ENCODE data around the gene PDE4C. TPM values are rescaled to one million over a fixed set of nuclear protein-coding genes. Genes with fewer than 3 reads are reported as not detected.
"Not testable (repeated sequence)": the region's sequence is repeated elsewhere in the genome, so short reads cannot be mapped to it uniquely, and the experiment has no call there.

PDE4C gene
- total RNA-seq, 1 donor from 2014 or later: 1.4 TPM

DNA sequence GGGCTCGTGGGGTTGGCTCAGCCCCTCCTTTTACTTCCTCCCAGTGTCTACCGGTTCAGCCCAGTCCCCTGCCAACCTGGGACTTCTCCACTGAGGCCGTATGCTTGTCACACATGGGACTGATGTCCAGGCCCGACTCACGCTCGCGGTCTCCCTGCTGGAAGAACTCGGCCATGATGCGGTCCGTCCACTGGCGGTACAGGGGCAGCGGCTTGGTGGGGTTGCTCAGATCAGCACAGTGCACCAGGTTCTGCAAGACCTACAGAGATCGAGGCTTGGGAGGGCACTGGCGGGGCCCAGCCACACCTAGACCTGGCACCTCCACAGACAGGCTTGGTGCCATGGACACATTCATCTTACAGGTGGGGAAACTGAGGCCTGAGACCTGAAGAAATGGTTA, 14.6 kb downstream of the PDE4C start:
- TF ChIP-seq, protein P1, sequence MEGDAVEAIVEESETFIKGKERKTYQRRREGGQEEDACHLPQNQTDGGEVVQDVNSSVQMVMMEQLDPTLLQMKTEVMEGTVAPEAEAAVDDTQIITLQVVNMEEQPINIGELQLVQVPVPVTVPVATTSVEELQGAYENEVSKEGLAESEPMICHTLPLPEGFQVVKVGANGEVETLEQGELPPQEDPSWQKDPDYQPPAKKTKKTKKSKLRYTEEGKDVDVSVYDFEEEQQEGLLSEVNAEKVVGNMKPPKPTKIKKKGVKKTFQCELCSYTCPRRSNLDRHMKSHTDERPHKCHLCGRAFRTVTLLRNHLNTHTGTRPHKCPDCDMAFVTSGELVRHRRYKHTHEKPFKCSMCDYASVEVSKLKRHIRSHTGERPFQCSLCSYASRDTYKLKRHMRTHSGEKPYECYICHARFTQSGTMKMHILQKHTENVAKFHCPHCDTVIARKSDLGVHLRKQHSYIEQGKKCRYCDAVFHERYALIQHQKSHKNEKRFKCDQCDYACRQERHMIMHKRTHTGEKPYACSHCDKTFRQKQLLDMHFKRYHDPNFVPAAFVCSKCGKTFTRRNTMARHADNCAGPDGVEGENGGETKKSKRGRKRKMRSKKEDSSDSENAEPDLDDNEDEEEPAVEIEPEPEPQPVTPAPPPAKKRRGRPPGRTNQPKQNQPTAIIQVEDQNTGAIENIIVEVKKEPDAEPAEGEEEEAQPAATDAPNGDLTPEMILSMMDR (IDR thresholded peaks at IDR 0.05; ENCODE audit: unreplicated experiment): no peak
- peaks cover 7% of the 10 kb centered on the region for H3K27me3 Mint-ChIP-seq (ENCODE audit: low read depth)
- no peaks in the 10 kb centered on the region for H3K36me3 Mint-ChIP-seq
- peaks cover 6% of the 10 kb centered on the region for H3K4me1 Mint-ChIP-seq
- no peak overlapping the region for H3K27ac Mint-ChIP-seq
- H3K9me3 Mint-ChIP-seq: no peaks in the 10 kb centered on the region
- no peak for DNase-seq (ENCODE audit: low spot score in 2 of 2, unreplicated experiment in 2 of 2)
- no peak overlapping the region for H3K4me3 Mint-ChIP-seq

DNA sequence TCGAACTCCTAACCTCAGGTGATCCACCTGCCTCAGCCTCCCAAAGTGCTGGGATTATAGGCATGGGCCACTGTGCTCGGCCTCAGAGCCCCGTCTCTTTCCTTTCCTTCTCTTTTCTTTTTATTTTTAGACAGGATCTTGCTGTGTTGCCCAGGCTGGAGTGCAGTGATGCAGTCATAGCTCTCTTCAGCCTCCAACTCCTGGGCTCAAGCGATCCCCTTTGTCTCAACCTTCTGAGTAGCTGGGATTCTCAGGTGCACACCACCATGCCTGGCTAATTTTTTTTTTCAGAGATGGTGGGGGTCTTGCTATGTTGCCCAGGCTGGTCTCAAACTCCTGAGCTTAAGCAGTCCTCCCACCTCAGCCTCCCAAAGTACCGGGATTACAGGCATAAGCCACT, 16.3 kb downstream of the PDE4C start:
- not testable (repeated sequence) for H3K27me3 Mint-ChIP-seq (ENCODE audit: low read depth); H3K4me3 Mint-ChIP-seq; H3K9me3 Mint-ChIP-seq; H3K36me3 Mint-ChIP-seq; H3K4me1 Mint-ChIP-seq; DNase-seq (ENCODE audit: low spot score in 2 of 2, unreplicated experiment in 2 of 2); H3K27ac Mint-ChIP-seq

DNA sequence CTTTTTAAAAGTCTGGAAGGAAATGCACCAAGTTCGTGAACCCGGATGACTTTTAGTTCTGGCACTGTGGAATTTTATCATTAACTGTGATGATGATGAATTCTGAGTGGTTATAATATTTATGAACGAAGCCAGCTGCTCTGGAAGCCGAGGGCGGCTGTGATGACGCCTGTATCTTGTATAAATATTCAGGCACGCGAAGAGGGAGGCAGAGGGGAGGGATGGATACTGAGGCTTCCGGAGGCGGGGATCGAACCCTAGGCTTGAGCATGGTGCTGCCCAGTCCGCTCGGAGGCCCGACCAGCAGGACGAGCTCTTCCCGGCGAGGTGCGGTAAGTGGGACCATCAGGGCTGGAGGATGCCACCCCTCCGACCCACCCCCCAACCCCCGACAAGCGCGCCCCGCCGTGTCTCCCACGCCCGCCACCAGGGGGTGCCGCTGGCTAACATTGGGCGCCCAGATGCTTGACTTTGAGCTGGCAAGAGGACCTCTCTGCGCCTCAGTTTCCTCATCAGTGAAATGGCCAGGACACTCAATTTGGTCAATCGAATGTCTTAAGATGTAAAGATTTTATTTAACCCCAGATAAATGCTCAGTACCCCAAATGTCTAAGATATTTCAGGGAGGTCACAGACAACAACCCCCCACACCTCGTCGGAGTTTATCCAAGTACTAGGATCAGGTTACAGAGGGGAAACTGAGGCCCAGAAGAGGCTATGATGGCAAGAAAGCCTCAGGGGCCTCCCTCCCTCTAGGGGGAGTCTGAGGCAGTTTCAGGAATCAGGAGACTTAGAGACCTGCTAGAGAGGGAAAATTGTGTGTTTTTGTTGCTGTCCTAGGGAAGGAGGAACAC, 17.9 kb downstream of the PDE4C start:
- Mint-ChIP-seq H3K27ac (peak overlapping the region; percentile 25), H3K36me3 (no peaks in the 10 kb centered on the region), H3K4me3 (no peak overlapping the region), H3K4me1 (peaks cover 13% of the 10 kb centered on the region), H3K27me3 (ENCODE audit: low read depth) (peaks cover 7% of the 10 kb centered on the region), H3K9me3 (no peaks in the 10 kb centered on the region)
- DNase-seq (ENCODE audit: low spot score in 2 of 2, unreplicated experiment in 2 of 2): no peak
- TF ChIP-seq, protein P1 (IDR thresholded peaks at IDR 0.05; ENCODE audit: unreplicated experiment): peak; percentile 56

DNA sequence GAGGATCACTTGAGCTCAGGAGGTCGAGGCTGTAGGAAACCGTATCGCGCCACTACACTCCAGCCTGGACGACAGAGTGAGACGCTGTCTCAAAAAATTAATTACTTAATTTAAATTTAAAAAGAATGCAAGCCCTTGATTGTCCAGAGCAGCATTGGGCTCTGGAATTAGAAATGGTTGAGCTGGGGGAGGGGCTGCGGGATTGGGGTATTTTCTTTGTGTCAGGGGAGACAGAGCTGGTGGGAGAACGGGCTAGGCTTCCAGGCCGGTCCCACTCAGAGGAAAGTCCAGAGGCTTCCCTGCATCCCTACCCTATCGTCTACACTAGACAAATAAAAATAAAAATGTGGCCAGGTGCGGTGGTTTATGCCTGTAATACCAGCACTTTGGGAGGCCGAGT, 20.2 kb downstream of the PDE4C start:
- Mint-ChIP-seq H3K4me1 (peaks cover 22% of the 10 kb centered on the region), H3K27me3 (ENCODE audit: low read depth) (peaks cover 3% of the 10 kb centered on the region), H3K36me3 (peaks cover 2% of the 10 kb centered on the region), H3K9me3 (no peaks in the 10 kb centered on the region), H3K4me3 (peak overlapping the region; percentile 91), H3K27ac (peak overlapping the region; percentile 99)
- TF ChIP-seq, protein P1 (IDR thresholded peaks at IDR 0.05; ENCODE audit: unreplicated experiment): no peak
- no peak for DNase-seq (ENCODE audit: low spot score in 2 of 2, unreplicated experiment in 2 of 2)

DNA sequence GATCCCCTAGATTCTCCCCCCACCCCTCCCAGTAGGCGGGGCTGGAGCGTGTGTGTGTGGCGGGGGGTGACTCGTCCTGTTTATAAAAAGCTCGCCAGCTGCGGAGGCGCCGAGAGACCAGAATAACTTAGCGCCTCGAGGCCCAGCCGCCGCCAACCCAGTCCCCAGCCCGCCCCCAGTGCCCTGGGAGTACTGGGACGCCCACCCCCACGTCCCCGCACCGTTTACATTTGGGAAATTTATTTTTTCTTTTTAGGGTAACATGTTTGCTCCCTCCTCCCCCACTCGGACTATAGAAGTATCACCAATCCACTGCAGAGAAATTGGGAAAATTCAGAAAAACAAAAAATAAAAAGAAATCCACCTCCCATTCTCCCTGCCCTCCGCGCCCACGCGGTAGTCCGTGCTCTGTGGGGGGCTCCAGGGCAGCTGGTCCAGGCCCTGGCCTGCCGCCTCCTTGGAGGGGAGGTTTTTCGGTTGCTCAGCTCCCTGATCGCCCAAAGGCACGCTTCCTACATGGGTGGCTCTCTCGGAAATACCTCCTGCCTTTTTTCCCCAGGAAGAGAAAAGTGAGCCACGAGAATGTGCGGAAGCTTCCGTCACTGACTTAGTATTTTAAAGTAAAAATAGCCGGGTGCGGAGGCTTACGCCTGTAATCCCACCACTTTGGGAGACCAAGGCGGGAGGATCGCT, 20.9 kb downstream of the PDE4C start:
- DNase-seq (ENCODE audit: low spot score in 2 of 2, unreplicated experiment in 2 of 2): peak in 1 of 2 experiments; percentile 69
- Mint-ChIP-seq H3K4me1 (peaks cover 22% of the 10 kb centered on the region), H3K27me3 (ENCODE audit: low read depth) (peaks cover 2% of the 10 kb centered on the region), H3K36me3 (peaks cover 2% of the 10 kb centered on the region), H3K4me3 (peak overlapping the region; percentile 91), H3K27ac (peak overlapping the region; percentile 99), H3K9me3 (no peaks in the 10 kb centered on the region)
- TF ChIP-seq, protein P1 (IDR thresholded peaks at IDR 0.05; ENCODE audit: unreplicated experiment): no peak

Measured in mesothelial cell of epicardium (in vitro differentiated cells).